GM12878 (cell line): ENCODE results near the gene CAPN14. TPM values are rescaled to one million over a fixed set of nuclear protein-coding genes. Genes with fewer than 3 reads are reported as not detected.

Source experiments
- ATAC-seq: fragments of 200-7000 bp; cut with Tn5 transposase; 3 replicates; pipeline ENCODE4 v1.9.1; 2020; ENCODE audit warnings: mild to moderate bottlenecking, moderate library complexity
- BruUV-seq: library from RNA; stranded (reverse); fragments of 400-500 nt; replicated peaks from 2 replicates; lab custom pipeline; 2021; lab: Mats Ljungman, UMichigan
- CTCF ChIA-PET: fragments of 300-600 bp; sonication (Branson Sonifier 250); formaldehyde crosslinking; extraction: SDS; loops from one replicate; lab custom pipeline; 2021; ENCODE audit warnings: inconsistent platforms; lab: Yijun Ruan, JAX
- POLR2A ChIA-PET: fragments of 350-600 bp; formaldehyde crosslinking; extraction: SDS; loops from one replicate; lab custom pipeline; 2021; ENCODE audit warnings: inconsistent platforms; lab: Charles Lee
- RAD21 ChIA-PET: fragments of 300-600 bp; sonication (Branson Sonifier 250); formaldehyde crosslinking; loops from one replicate; lab custom pipeline; 2023; ENCODE audit warnings: antibody characterized with exemption; ENCODE audit not compliant: unreplicated experiment; lab: Charles Lee
- SMC1A ChIA-PET: fragments of 300-600 bp; sonication (Branson Sonifier 250); formaldehyde crosslinking; loops from one replicate; lab custom pipeline; 2023; ENCODE audit not compliant: unreplicated experiment, uncharacterized antibody; lab: Charles Lee
- DNase-seq: peaks from one replicate; pipeline ENCODE4 v3.0.0-alpha.2; 2011; ENCODE audit warnings: low read depth, low spot score
- FAIRE-seq: peaks from 3 replicates; lab custom pipeline; 2011; peaks lifted over from hg19 to GRCh38; lab: Jason Lieb, UNC
- H2AFZ ChIP-seq: 2 replicates; pipeline ENCODE4 v1.6.0; 2011; ENCODE audit warnings: low read depth, low read length, control low read depth; ENCODE audit not compliant: control insufficient read depth
- H3K27ac ChIP-seq: 2 replicates; pipeline ENCODE4 v1.5.1; 2011; ENCODE audit warnings: control low read depth; ENCODE audit not compliant: control insufficient read depth, insufficient read depth
- H3K27me3 ChIP-seq, 2 experiments: replicated peaks in 1 of 2; 2 replicates each; pipeline versions ENCODE4 v1.6.0 to v1.6.1; 2011; ENCODE audit warnings: low read length in 1 of 2; ENCODE audit not compliant: control insufficient read depth in 2 of 2, insufficient read depth in 2 of 2
- H3K36me3 ChIP-seq, 2 experiments: 2 replicates each; pipeline ENCODE4 v1.5.1; 2011; ENCODE audit warnings: low read length in 1 of 2; ENCODE audit not compliant: control insufficient read depth in 2 of 2, insufficient read depth in 2 of 2
- H3K4me1 ChIP-seq: 2 replicates; pipeline ENCODE4 v1.6.1; 2011; ENCODE audit warnings: mild to moderate bottlenecking, low read length, moderate library complexity, mixed read lengths; ENCODE audit not compliant: control insufficient read depth, insufficient read depth
- H3K4me2 ChIP-seq: 2 replicates; pipeline ENCODE4 v1.6.0; 2011; ENCODE audit warnings: control low read depth; ENCODE audit not compliant: control insufficient read depth, insufficient read depth
- H3K4me3 ChIP-seq: fragments of 200-600 bp; sonication (generic); 2 replicates; pipeline ENCODE4 v1.5.1; 2016
- H3K79me2 ChIP-seq: 2 replicates; pipeline ENCODE4 v1.6.0; 2011; ENCODE audit warnings: low read length; ENCODE audit not compliant: control insufficient read depth, insufficient read depth
- H3K9ac ChIP-seq: 2 replicates; pipeline ENCODE4 v1.8.0; 2011; ENCODE audit warnings: low read length, control low read depth, mixed read lengths; ENCODE audit not compliant: control insufficient read depth, insufficient read depth
- H3K9me3 ChIP-seq: replicated peaks from 3 replicates; pipeline ENCODE4 v1.5.1; 2011; ENCODE audit warnings: mild to moderate bottlenecking, low read length; ENCODE audit not compliant: control insufficient read depth, insufficient read depth
- H4K20me1 ChIP-seq: 2 replicates; pipeline ENCODE4 v1.6.0; 2011; ENCODE audit not compliant: control insufficient read depth, insufficient read depth
- DPF2 ChIP-seq: fragments of 450-650 bp; IDR thresholded peaks from 2 replicates; pipeline ENCODE4 v1.6.1; 2017; ENCODE audit warnings: mild to moderate bottlenecking
- E4F1 ChIP-seq: fragments of 450-650 bp; IDR thresholded peaks from 2 replicates; pipeline ENCODE4 v1.6.1; 2018; ENCODE audit warnings: borderline replicate concordance, mild to moderate bottlenecking; ENCODE audit not compliant: partially characterized antibody
- ELK1 ChIP-seq: IDR thresholded peaks from 2 replicates; pipeline ENCODE4 v1.6.1; 2012; ENCODE audit warnings: low read depth, low read length, improper control_type of control experiment
- IKZF2 ChIP-seq, 2 experiments: fragments of 450-650 bp; IDR thresholded peaks; 2 replicates each; pipeline ENCODE4 v1.6.1; 2017; ENCODE audit warnings: mild to moderate bottlenecking in 2 of 2, moderate library complexity in 2 of 2
- KLF5 ChIP-seq: fragments of 450-650 bp; IDR thresholded peaks from 2 replicates; pipeline ENCODE4 v1.6.1; 2014; ENCODE audit warnings: mild to moderate bottlenecking; ENCODE audit not compliant: partially characterized antibody
- NR2C1 ChIP-seq: fragments of 450-650 bp; IDR thresholded peaks from 2 replicates; pipeline ENCODE4 v1.6.1; 2017; ENCODE audit warnings: antibody characterized with exemption, mild to moderate bottlenecking, moderate library complexity
- PAX5 ChIP-seq: IDR thresholded peaks from 2 replicates; pipeline ENCODE4 v1.6.1; 2011; ENCODE audit warnings: low read depth, low read length, borderline replicate concordance
- SMARCA5 ChIP-seq: fragments of 450-650 bp; IDR thresholded peaks from 2 replicates; pipeline ENCODE4 v1.6.1; 2017; ENCODE audit warnings: mild to moderate bottlenecking
- SMC3 ChIP-seq: IDR thresholded peaks from 2 replicates; pipeline ENCODE4 v1.6.1; 2011; ENCODE audit warnings: low read length, improper control_type of control experiment, borderline replicate concordance
- WGBS: methylation state at CpG from one replicate; pipeline ENCODE4 v1.1.6; 2016; ENCODE audit warnings: low lambda C conversion rate; ENCODE audit not compliant: insufficient replicate concordance, insufficient coverage; ENCODE audit errors: missing lambda C conversion rate; 5-methylcytosine and 5-hydroxymethylcytosine counted together
- in situ Hi-C: fragments of 300-500 bp; cut with MboI; formaldehyde crosslinking; loops from 9 replicates; pipeline ENCODE4 v1.14.3; 2018; ENCODE audit warnings: mixed read lengths
- intact Hi-C: fragments of 100-400 bp; cut with micrococcal nuclease; formaldehyde crosslinking; loops from one replicate; pipeline ENCODE4 v1.14.2; 2022; ENCODE audit not compliant: unreplicated experiment
- polyA plus RNA-seq, 11 experiments: library from polyadenylated mRNA; depleted of rRNA in 4 of 11; unstranded in 6 of 11; stranded (reverse) in 5 of 11; fragments of >200 nt; fragmentation: Nextera tagmentation in 4 of 11; fragmentation: Illumina TruSeq in 1 of 11; extraction: Ambion mirVana in 4 of 11; extraction: Trizol in 1 of 11; gene quantifications; 1 replicate in 1 of 11; 2 replicates in 10 of 11; pipeline versions ENCODE4 v1.2.1 to v1.2.3, GENCODE V29; 2011 to 2016; ENCODE audit warnings: inconsistent platforms in 2 of 11, missing spikeins in 2 of 11, low read depth in 1 of 11
- total RNA-seq, 4 experiments: library from RNA; depleted of rRNA in 3 of 4; stranded (reverse); fragments of >200 nt in 3 of 4; fragmentation: Illumina TruSeq in 1 of 4; extraction: Trizol in 1 of 4; gene quantifications; 2 replicates each; pipeline versions ENCODE4 v1.2.1 to v1.2.3, GENCODE V29; 2013 to 2021

The CAPN14 gene
- total and polyA plus RNA-seq, 10 of the 15 experiments (the other 5 are each of a cell fraction or from before 2014, with no cell fraction given): 0.08 to 1.5 (median 1.1) TPM

- WGBS: 22% methylated on average over 6 of the region's 6 CpGs
- intact Hi-C loops: no loop called here
Measured at GRCh38 chr2:31129375-31130171, 87.7 kb downstream of the CAPN14 start.

More at GRCh38 chr2:31129375-31130171, 87.7 kb downstream of the CAPN14 start:
- no peak for FAIRE-seq
- H3K79me2 ChIP-seq: no peaks in the 10 kb centered on the region
- H3K27me3 ChIP-seq: no peaks in the 10 kb centered on the region
- no peaks in the 10 kb centered on the region for H4K20me1 ChIP-seq
- no peak overlapping the region for H3K9ac ChIP-seq
- POLR2A ChIA-PET: no interaction called here
- TF ChIP-seq SMARCA5 (no peak), ELK1 (no peak), SMC3 (no peak), NR2C1 (no peak), DPF2 (no peak), E4F1 (no peak), PAX5 (no peak), IKZF2 (IDR thresholded peaks at IDR 0.05) (no peak), KLF5 (no peak)
- TF ChIP-seq, all 136 proteins: peak for 0
- no peaks in the 10 kb centered on the region for H3K36me3 ChIP-seq
- no peak overlapping the region for H2AFZ ChIP-seq
- in situ Hi-C loops: no loop called here
- CTCF ChIA-PET: interaction anchor here (4.2 kb wide), 1 partner anchor 42 kb away, joined by 11 read pairs; no protein-coding TSS in a partner anchor
- no peak overlapping the region for H3K27ac ChIP-seq
- no peaks in the 10 kb centered on the region for H3K9me3 ChIP-seq
- no peak for DNase-seq
- H3K4me2 ChIP-seq: no peak overlapping the region
- H3K4me1 ChIP-seq: no peaks in the 10 kb centered on the region
- SMC1A ChIA-PET: interaction anchor here (0.7 to 1.8 kb wide), 3 partner anchors 41 to 204 kb away, joined by 3 to 6 read pairs (median 4); no protein-coding TSS in a partner anchor
- BruUV-seq: no TSS peak
- RAD21 ChIA-PET: no interaction called here
- ATAC-seq: no peak
- no peak overlapping the region for H3K4me3 ChIP-seq
